Measurements from ENCODE around the gene TMIE.
"Not testable (repeated sequence)": the region's sequence is repeated elsewhere in the genome, so short reads cannot be mapped to it uniquely, and the experiment has no call there.

Gene TMIE

DNA sequence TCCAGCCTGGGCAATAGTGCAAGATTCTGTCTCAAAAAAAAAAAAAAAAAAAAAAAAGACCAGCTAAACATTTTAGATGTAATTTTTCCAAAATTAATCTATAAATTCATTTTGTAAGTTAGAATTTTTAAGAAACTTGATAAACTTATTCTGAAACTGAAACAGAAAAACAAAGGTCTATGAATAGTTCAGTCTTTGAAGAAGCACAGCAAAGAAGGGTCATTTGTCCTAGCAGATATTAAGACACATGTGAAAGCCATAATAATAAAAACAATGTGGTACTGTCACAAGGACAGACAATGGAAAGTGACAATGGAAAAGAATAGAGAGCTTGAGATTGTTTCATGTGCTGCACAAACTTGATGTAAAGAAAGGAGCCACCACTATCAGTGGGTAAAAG lies 45.5 kb downstream of the TMIE start:
- no peaks in the 10 kb centered on the region for H3K9me3 ChIP-seq
- in situ Hi-C loops (cut with MboI; ENCODE audit: low sequenced_read_pairs) = no loop called here
- no peaks in the 10 kb centered on the region for H3K27me3 ChIP-seq (ENCODE audit: low read depth)

DNA sequence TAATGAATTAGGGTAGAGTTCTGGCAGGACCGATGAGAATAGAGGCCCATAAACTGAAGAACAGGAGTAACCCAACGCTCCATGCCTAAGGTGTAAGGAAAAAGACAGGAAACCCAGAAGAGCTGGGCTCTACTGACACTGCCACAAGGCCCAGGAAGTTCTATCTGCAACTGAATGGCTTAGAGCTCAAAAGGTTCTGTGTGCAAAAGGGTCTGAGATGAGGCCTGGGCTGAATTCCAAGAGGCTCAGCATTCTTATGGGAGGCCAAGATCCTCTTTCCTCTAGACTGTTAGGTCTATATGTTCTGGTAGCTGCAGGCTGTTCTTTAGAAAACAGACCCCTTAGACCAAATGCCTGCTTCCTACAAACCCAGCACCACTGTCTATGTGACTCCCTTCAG lies 47.0 kb downstream of the TMIE start:
- Histone ChIP-seq H3K36me3 (replicated peaks) (no peaks in the 10 kb centered on the region), H3K27me3 (ENCODE audit: low read depth) (no peaks in the 10 kb centered on the region), H3K9me3 (no peaks in the 10 kb centered on the region), H3K4me3 (no peak overlapping the region), H3K4me1 (no peaks in the 10 kb centered on the region)
- in situ Hi-C loops (cut with MboI; ENCODE audit: low sequenced_read_pairs) = no loop called here
- DNase-seq (ENCODE audit: low spot score in 2 of 2) = no peak

More for the DNA sequence above, 45.5 kb downstream of the TMIE start:
- no peak for DNase-seq (ENCODE audit: low spot score in 2 of 2)
- no peaks in the 10 kb centered on the region for H3K36me3 ChIP-seq (replicated peaks)
- no peak overlapping the region for H3K4me3 ChIP-seq
- H3K4me1 ChIP-seq = no peaks in the 10 kb centered on the region

DNA sequence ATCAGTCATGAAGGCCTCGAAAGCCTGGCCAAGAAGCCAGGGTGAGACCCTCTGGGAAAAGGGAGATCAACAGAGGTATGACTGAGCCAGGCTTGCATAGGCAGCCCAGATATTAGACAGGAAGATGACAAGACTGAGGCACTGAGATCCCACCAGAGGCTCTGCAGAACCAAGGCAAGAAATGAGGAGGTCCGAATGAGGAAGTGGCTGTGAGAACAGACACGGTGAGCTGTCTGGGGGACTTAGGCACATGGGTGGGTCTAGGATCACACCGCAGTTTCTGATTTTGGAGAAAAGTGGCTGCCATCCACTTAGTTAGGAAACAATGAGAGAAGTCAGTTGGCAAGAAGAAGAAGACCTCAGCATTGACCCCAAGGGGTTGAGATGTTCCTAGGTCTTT lies 47.9 kb downstream of the TMIE start:
- Histone ChIP-seq H3K9me3 (no peaks in the 10 kb centered on the region), H3K36me3 (replicated peaks) (no peaks in the 10 kb centered on the region), H3K4me3 (no peak overlapping the region), H3K4me1 (no peaks in the 10 kb centered on the region), H3K27me3 (ENCODE audit: low read depth) (no peaks in the 10 kb centered on the region)
- in situ Hi-C loops (cut with MboI; ENCODE audit: low sequenced_read_pairs) = no loop called here
- DNase-seq (ENCODE audit: low spot score in 2 of 2) = no peak

DNA sequence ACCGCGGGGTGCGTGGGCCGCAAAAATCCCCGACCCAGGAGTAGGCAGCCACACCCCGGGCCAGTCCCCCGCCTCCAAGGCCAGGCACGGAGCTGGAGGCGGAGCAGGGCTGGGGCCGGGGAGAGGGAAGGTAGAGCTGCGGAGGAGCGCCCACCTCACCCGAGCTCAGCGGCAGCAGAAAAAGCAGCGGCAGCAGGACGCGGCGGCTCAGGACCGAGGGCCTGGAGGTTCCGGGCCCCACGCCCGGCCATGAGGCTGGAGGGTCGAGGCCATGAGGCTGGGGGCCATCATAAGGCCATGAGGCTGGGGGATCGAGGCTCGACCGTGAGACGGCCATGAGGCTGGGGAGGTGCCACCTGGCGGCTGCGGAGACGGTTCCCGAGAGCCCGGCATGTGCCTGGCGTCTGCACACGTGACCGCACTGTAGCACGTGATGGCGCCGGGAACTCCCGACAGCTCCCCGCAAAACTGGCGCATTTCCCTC lies 49.4 kb downstream of the TMIE start:
- no peak for DNase-seq (ENCODE audit: low spot score in 2 of 2)
- in situ Hi-C loops (cut with MboI; ENCODE audit: low sequenced_read_pairs) = no loop called here
- no peaks in the 10 kb centered on the region for H3K9me3 ChIP-seq
- no peaks in the 10 kb centered on the region for H3K36me3 ChIP-seq (replicated peaks)
- no peaks in the 10 kb centered on the region for H3K27me3 ChIP-seq (ENCODE audit: low read depth)
- H3K4me1 ChIP-seq = no peaks in the 10 kb centered on the region
- no peak overlapping the region for H3K4me3 ChIP-seq

DNA sequence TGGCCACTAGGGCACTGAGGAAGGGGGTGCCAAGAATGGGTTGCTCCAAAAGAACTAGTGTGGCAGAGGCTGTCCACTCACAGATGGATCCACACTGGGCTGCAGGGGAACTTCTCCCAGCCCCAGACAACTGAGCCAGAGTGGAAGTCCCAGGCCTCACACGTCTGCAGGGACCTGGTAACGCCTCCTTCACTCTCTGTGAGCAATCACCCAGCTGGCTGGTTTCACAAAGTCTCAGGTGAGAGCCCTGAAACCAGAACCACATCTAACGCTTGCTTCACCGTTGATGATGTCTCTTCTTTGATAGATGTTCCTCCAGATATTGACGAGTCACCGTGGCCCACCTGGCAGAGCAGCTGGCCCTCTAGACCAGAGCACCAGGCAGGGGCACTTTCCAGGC lies 51.9 kb downstream of the TMIE start:
- in situ Hi-C loops (cut with MboI; ENCODE audit: low sequenced_read_pairs); H3K27me3 ChIP-seq (ENCODE audit: low read depth); H3K4me3 ChIP-seq; DNase-seq (ENCODE audit: low spot score in 2 of 2); H3K9me3 ChIP-seq; H3K36me3 ChIP-seq (replicated peaks); H3K4me1 ChIP-seq: not testable (repeated sequence)

DNA sequence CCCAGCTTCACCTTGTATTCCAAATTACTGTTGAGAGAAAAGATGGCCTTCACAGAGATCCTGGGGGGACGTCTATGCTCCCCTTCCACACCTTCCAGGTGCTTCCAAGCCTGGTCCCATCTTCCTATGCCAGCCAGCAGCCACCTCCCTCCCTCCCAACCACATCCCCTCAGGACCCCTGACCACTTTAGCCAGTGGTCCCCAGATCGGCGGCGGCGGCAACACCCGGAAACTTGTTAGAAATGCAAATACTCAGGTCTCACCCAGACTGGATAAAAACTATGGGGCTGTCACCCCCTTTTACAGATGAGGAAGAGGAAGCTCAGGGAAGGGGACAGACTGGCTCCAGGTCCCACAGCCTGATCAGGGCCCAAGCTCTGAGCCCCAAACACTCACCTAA lies 54.5 kb downstream of the TMIE start:
- no peaks in the 10 kb centered on the region for H3K36me3 ChIP-seq (replicated peaks)
- in situ Hi-C loops (cut with MboI; ENCODE audit: low sequenced_read_pairs) = no loop called here

DNA sequence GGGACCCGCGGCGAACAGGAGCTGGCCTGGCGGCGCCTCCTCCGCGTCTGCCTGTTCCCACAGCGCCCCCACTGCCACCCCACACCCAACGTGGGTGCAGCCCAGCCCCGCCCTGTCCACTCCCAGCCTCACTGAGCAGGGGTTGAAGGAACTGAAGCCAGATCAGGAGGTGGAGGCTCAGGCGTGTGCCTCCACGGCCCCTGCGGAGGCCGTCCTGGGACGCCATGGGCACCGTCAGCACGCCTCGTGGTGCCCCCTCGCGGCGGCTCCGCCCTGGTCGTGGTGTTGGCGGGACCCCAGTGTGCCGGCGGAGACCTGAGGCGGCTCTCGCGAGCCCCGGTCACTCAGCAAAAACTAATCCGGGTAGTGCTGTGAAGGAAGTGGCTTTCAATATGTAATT lies 55.5 kb downstream of the TMIE start:
- H3K4me3 ChIP-seq = no peak overlapping the region
- DNase-seq (ENCODE audit: low spot score in 2 of 2) = no peak
- H3K4me1 ChIP-seq = no peaks in the 10 kb centered on the region
- no peaks in the 10 kb centered on the region for H3K36me3 ChIP-seq (replicated peaks)
- H3K27me3 ChIP-seq (ENCODE audit: low read depth) = no peaks in the 10 kb centered on the region
- H3K9me3 ChIP-seq = no peaks in the 10 kb centered on the region
- in situ Hi-C loops (cut with MboI; ENCODE audit: low sequenced_read_pairs) = no loop called here

More for the DNA sequence above, 54.5 kb downstream of the TMIE start:
- Histone ChIP-seq H3K9me3 (no peaks in the 10 kb centered on the region), H3K27me3 (ENCODE audit: low read depth) (no peaks in the 10 kb centered on the region), H3K4me3 (no peak overlapping the region), H3K4me1 (no peaks in the 10 kb centered on the region)
- no peak for DNase-seq (ENCODE audit: low spot score in 2 of 2)

DNA sequence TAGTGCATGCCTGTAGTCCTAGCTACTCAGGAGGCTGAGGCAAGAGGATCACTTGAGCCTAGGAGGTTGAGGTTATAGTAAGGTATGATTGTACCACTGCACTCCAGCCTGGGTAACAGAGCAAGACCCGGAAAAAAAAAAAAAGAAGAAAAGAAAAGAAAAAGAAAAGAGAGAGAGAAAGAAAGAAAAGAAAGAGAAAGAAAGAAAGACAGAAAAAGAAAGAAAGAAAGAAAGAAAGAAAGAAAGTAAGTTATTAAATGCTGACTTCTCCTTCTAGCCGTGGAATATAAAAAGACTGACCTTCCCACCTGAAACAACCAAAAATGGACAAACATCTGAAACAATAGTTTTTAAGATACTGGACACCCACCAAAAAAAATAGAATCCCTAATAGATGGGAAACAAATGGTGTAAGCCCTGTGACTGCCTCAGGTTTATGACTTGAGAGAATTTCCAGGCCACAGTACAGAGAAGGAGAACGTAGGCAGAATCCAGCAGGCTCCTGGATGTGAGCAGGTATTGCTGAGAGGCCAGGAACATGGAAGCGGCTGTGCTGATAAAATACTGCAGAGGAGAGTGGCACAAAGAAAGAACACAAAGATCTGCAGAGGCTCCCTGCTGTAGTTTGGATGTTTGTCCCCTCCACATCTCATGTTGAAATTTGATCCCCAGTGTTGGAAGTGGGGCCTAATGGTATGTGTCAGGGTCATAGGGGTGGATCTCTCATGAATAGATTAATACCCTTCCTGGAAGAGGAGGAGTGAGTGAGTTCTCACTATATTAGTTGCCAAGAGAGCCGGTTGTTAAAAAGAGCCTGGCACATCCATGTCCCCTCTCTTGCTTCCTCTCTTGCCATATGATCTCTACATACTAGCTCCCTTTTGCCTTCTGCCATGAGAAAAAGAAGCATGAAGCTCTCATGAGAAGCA lies 58.3 kb downstream of the TMIE start:
- Histone ChIP-seq H3K36me3 (replicated peaks) (no peaks in the 10 kb centered on the region), H3K9me3 (no peaks in the 10 kb centered on the region), H3K4me1 (no peaks in the 10 kb centered on the region), H3K4me3 (no peak overlapping the region), H3K27me3 (ENCODE audit: low read depth) (no peaks in the 10 kb centered on the region)
- in situ Hi-C loops (cut with MboI; ENCODE audit: low sequenced_read_pairs) = no loop called here
- no peak for DNase-seq (ENCODE audit: low spot score in 2 of 2)

Measured in HAP-1 (cell line).